GM12874 (cell line): ENCODE results near the gene MGLL.

Experiments used
- TF ChIP-seq, protein P1 (sequence below): IDR thresholded peaks from 2 replicates; pipeline ENCODE4 v1.5.1; 2011; ENCODE audit warnings: low read depth, mild to moderate bottlenecking, control low read depth, low read length, moderate library complexity; ENCODE audit not compliant: insufficient read depth

Gene MGLL

DNA sequence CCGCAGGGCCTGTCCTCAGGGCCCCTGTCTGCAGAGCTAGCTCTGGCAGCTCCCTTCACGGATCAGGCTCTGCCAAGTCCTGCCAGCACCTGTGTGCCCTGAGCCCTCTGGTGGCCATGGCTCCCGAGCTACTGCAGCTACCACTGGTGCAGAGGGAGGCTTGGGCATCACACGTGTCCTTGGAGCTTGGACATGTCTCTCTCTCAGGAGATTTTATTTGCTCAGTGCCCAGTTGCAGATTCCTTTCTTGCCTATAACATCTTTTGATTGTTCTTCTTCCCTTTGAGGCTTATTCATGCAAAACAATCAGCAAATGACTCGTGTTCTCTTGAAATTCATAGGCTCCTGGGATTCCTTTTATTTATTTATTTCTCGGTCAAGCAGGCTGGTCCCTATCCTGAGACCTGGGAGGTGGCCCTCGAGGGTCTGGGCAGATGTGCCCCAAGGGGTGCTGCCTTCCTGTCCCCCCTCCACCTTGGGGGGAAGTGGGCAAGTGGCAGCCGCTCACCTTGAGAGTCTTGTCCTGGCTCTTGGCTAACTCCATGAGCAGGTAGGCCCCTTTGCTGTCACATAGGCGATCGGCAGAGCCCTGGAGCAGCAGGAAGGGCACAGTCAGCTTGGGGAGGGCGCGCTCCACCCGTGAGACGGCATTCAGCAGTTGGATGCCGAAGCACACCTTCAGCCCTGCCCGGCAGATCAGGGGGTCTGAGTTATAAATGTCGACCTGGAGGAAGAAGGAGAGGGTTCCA lies 127.7 kb downstream of the MGLL start:
- TF ChIP-seq, protein P1, sequence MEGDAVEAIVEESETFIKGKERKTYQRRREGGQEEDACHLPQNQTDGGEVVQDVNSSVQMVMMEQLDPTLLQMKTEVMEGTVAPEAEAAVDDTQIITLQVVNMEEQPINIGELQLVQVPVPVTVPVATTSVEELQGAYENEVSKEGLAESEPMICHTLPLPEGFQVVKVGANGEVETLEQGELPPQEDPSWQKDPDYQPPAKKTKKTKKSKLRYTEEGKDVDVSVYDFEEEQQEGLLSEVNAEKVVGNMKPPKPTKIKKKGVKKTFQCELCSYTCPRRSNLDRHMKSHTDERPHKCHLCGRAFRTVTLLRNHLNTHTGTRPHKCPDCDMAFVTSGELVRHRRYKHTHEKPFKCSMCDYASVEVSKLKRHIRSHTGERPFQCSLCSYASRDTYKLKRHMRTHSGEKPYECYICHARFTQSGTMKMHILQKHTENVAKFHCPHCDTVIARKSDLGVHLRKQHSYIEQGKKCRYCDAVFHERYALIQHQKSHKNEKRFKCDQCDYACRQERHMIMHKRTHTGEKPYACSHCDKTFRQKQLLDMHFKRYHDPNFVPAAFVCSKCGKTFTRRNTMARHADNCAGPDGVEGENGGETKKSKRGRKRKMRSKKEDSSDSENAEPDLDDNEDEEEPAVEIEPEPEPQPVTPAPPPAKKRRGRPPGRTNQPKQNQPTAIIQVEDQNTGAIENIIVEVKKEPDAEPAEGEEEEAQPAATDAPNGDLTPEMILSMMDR: peak; percentile 36; the same call in 1 of the 2 replicates

DNA sequence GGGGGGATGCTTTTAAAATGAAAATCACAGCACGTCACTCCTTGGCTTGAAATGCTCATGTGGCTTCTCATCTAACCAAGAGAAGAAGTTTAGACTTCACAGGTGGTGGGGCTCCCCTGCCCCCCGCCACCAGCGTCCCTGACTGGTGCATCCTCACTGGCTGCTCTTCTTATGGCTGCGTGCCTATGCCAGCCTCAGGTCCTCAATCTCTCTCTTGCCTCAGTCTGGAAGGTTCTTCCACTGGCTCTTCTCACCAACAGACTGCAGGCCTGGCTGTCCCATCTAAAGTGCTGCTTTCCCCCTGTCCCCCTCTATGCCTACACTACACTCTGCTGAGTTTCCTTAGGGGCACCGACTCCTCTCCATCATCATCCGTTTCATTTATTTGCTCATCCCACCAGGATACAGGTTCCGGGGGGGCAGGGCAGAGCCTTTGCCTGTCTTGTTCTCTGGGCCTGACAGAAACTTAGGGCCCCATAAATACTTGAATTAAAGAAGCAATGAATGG lies 128.9 kb downstream of the MGLL start:
- TF ChIP-seq, protein P1: no peak

DNA sequence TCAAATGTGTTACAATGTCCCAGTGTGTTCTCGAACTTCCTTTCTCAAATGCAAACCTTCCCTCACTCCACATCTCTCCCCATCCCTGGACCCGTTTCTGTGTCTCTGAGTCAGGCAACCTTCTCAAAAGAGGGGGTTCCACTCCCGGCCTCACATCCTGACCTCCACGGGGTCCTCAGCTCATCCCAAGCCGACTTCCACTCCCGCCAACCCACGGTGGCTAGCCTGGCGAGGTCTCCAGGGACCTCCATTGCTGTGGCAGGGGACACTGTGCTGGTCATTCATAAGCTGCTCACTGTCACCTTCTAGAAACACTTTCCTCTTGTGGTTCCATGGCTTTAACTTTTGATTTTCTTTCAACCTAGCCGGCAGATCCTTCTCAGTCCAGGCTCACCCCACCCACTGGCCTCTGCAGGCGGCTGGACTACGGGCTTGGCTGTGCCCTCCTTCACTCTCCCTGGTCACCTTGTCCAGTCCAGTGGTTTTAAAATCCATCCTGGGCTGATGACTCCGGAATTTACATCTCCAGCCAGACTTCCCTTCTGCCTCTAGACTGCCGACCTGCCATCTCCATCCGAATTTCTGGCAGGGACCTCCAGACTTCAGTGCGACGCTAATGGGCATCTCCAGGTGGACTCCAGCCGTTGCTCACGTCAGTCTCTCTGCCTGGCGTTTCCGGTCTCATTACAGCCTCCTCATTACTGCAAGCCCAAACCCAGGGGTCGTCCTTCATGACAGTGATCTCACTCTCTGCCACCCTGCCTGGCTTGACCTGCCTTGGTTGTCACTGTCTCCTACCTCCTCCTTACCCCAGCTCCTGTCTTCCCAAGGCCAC lies 129.6 kb downstream of the MGLL start:
- TF ChIP-seq, protein P1: no peak

DNA sequence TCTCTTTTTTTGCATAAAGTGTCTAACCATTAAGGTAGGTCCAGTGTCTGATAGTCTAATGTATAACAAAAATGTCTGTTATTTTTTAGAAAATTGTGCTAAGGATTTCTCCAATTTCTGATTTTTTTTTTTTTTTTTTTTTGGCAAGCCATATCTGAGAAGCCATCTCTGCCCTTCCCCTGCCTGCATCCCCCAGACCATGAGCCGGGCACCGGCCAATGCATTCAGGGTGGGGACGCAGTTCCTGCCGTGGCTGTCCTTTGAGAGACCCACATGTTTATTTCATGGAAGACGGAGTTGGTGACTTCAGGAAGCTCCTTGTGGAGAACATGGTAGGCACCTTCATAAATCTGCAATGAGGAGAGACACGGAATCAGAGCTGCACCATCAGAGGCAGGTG lies 130.3 kb downstream of the MGLL start:
- TF ChIP-seq, protein P1: no peak

DNA sequence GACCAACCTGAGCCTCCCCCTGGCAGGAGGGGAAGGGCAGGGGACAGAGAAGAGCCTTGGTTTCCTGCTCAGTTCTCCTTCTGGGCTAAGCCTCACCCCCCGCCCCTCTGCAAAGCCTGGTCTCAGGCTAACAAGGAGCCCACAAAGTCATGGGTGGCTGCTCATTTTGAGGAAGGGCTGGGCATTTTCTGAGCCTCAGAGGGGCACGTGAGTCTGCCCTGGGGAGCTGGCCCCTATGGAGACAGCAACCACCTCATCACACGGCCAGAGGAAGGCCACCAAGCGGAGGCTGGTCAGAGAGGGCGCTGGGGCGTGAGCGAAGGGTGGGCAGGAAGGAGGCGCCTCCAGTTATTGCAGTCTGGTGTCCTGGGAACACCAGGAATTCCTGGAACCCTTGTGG lies 130.8 kb downstream of the MGLL start:
- TF ChIP-seq, protein P1: no peak

DNA sequence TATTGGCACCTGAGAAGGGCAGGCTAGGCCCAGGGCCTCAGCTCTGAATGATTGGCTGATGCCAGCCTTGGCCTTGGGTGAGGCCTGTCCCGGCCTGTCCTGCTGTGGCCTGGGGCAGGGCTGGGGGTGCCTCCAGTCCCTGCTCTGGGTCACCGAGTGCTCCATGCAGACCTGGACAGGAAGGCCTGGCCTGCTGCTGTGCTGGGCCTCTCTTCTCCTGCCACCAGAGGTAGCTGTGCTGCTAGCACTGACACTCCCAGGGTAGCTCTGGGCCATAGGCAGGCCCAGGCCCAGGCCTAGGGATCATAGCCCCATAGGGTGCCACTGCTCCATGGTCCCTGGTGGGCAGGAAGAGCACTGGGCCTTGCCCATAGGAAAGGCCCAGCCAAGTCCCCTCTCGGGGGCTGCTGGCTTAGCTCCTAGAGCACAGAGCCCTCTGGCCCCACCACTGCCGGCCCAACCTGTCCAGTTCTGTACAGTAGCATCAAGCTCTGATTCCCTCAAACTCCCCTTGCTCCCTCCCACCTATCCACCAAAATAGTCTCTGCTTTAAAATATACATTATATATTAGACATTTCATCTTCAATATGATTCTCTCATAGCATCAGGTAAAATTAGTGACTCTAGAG lies 131.4 kb downstream of the MGLL start:
- TF ChIP-seq, protein P1: peak; percentile 57

DNA sequence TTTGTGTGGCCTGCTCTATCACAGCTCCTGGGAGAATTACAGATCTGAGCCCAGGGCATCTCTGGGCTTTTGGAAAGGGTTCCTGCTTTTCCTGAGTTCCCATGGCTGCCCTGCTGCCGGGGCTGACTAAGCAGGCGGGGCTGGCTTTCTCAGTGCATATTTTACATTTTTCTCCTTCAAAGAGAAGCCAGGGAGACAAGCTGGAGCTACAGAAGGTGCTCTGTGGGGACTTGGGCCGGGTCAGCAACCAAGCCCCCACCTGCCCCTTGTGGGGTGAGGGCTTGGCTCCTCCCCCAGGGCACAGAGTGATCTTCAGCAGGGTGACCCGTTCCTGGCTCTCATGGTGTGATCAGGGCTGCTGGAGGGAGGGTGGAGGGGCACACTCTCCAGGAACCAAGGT lies 132.2 kb downstream of the MGLL start:
- TF ChIP-seq, protein P1: no peak
